ENCODE data around the gene FOXF1.
A peak's percentile ranks its signal among the peaks of the same experiment; 100 is the strongest.

The FOXF1 gene

DNA sequence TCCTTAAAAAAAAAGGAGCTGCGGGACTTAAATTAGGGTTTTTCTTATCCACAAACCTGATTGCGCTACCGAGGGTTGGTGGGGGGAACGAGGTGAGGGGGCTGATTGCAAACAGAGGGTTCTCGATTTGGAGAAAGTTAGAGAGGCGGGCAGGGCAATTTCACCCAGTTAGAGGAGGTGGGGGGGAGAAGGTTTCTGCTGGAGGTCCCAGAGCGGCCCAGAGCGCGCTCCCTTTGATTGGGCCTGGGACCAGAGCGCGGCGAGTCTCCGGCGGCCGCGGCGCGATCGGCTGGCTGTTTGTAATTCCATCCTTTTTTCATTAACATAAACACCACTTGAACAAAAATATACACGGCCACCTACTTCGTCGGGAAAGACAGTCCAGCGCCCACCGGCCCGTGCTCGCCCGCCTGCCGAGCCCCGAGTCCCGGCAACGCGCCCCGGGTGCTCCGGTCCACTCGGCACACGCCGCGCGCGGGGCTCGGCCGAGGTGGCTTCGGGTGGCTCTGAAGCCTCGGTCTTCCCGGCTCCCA is 13.3 kb upstream of the FOXF1 start:
- no peaks in the 10 kb centered on the region for H3K9me3 ChIP-seq (ENCODE audit: control insufficient read depth, insufficient read depth, low read length)
- H3K4me1 ChIP-seq (ENCODE audit: insufficient read depth, low read length), result peaks cover 9% of the 10 kb centered on the region
- no peak overlapping the region; the same call in 1 of the 2 replicates for H3K9ac ChIP-seq (ENCODE audit: low read depth, low read length)
- no peaks in the 10 kb centered on the region for H3K36me3 ChIP-seq (ENCODE audit: insufficient read depth, low read length)

DNA sequence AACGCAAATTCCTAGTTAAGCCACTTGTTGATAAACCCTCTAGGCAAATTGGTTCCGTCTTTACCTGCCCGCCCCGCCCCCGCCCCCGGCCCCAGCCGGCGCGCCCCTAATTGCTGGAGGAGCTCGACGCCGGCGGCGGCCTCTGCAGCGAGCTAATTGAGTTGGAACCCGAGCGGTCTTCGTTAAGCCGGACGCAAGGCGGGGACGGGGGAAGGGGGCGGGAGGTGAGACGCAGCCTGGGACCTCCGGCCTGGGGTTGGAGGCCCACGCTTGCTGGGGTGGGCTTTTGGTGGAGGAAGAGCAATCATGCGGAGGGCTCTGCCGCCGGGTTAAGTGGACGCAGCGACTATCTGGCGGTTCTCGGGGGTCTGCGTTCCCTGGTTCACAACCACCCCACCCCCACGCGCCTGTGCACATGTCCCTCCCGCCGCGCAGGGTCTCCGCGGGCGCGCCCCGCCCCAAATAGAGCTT is 12.7 kb upstream of the FOXF1 start:
- Histone ChIP-seq H3K9ac (ENCODE audit: low read depth, low read length) (no peak overlapping the region; the same call in 1 of the 2 replicates), H3K4me1 (ENCODE audit: insufficient read depth, low read length) (peaks cover 9% of the 10 kb centered on the region), H3K9me3 (ENCODE audit: control insufficient read depth, insufficient read depth, low read length) (no peaks in the 10 kb centered on the region), H3K36me3 (ENCODE audit: insufficient read depth, low read length) (no peaks in the 10 kb centered on the region)

DNA sequence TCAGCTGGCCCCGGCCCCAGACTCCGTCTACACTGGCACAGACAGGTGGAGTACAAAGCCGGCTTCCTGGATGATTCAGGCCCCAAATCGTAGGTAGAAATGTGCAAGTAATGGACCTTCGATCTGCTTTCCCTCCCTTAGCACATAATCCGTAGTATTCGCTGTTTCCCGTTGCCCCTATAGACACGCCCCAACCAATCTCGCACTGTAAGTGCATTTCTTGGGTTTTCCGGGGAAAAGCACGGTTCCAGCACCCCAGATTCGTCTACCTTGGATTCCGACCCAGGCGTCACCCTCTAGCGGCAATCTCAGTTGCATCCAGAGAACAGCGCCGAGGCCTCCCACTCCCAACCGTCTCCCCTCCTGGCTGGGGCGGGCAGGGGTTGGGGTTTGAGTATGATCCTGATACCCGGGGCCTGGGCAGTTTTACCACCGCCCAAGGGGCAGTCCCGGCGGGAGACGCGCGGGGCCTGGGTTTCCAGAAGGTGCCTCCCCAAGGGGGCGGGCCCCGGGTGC is 12.1 kb upstream of the FOXF1 start:
- Histone ChIP-seq H3K9ac (ENCODE audit: low read depth, low read length) (peak overlapping the region; percentile 21; the same call in 1 of the 2 replicates), H3K4me1 (ENCODE audit: insufficient read depth, low read length) (peaks cover 9% of the 10 kb centered on the region), H3K9me3 (ENCODE audit: control insufficient read depth, insufficient read depth, low read length) (no peaks in the 10 kb centered on the region), H3K36me3 (ENCODE audit: insufficient read depth, low read length) (no peaks in the 10 kb centered on the region)

DNA sequence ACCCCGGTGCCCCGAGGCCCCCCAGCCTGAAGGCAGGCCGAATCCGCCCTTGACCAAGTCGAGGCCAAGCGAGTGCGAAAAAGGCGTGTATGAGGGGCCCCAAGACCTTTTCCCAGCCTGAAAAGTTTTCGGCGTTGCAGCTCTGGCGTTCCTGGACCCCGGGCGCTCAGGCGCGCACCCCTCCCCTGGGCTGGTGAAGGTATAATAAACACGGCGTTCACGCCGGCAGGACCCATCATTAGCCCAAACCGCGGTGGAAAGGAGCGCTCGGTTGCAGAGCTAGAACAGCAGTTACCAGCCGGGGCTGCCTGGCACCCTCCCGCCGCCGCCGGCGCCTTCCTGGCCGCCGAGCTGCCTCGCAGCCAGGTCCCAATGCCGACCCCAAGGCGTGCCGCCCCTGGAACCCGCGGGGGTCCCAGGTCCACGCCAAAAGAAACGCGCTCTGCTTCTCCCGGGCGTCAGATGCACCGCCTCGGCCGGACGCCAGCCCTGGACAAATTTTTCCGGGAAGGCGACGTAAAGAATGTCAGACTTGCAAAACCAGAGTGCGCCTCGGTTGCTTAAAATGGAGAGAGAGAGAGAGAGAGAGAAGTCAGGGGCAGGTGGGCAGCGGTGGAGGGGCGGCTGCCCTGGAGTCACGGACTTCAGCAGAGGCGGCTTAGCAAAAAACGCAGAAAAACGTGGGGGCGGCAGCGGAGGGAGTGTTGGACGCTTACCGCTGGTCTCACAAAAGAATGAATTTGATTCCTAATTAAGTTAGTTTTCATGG is 11.5 kb upstream of the FOXF1 start:
- H3K9me3 ChIP-seq (ENCODE audit: control insufficient read depth, insufficient read depth, low read length), result no peaks in the 10 kb centered on the region
- peak overlapping the region; percentile 21; the same call in 1 of the 2 replicates for H3K9ac ChIP-seq (ENCODE audit: low read depth, low read length)
- peaks cover 9% of the 10 kb centered on the region for H3K4me1 ChIP-seq (ENCODE audit: insufficient read depth, low read length)
- no peaks in the 10 kb centered on the region for H3K36me3 ChIP-seq (ENCODE audit: insufficient read depth, low read length)

DNA sequence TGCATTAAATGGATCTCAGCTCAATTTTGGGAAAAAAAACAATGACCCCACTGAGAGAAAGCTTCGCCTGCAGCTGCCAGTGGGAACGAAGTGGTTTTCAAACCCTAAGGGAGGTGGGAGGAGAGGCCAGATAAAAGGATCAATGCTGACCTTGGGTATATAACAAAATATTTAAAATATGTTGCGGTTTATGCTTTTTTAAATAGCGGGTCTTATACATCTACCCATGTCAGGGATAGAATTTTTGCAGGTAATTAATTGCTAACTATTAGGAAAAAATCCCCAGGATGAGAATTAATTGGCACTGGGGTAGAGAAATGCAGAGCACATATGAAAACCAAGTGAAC is 10.9 kb upstream of the FOXF1 start:
- Histone ChIP-seq H3K36me3 (ENCODE audit: insufficient read depth, low read length) (no peaks in the 10 kb centered on the region), H3K9me3 (ENCODE audit: control insufficient read depth, insufficient read depth, low read length) (no peaks in the 10 kb centered on the region), H3K4me1 (ENCODE audit: insufficient read depth, low read length) (peaks cover 9% of the 10 kb centered on the region), H3K9ac (ENCODE audit: low read depth, low read length) (no peak overlapping the region)

DNA sequence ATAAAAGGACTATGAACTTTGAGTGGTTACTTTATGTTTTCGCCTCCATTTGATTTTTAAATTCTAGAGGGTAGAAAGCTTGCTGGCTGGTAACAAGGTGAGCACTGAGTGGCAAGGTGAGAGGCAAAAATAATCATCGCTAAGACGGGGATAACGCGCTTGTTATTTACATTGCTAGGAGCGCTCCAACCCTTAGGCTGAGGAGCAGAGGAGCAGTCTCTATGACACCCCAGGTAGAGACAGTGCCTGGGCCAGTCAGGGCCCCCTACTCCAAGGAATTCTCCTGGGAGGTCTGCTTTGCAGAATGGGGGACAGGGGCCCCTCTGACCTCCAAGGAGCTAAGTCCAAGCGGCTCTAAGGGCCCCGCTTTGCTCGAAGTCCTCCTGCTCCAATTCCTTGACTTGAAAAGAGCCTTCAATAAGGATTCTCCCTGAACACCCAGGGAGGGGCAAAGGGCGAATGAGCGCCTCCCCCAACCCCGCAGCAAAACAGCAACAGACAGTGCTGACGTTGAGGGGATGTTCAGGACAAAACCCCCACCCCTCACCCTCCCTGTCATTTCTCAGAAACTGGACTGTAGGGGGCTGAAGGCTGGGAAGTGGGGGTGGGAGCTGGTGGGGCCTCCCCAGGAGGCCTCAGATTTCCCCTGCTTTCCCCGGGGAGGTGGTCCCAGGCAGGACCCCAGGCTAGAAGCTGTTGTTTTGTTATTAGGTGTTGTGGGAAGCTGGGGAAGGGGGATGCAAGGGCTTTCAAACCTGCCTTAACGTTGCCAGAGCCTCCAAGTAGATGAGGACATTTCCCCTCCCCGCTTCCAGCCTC is 10.2 kb upstream of the FOXF1 start:
- Histone ChIP-seq H3K9me3 (ENCODE audit: control insufficient read depth, insufficient read depth, low read length) (no peaks in the 10 kb centered on the region), H3K36me3 (ENCODE audit: insufficient read depth, low read length) (no peaks in the 10 kb centered on the region), H3K4me1 (ENCODE audit: insufficient read depth, low read length) (peaks cover 15% of the 10 kb centered on the region), H3K9ac (ENCODE audit: low read depth, low read length) (no peak overlapping the region)

DNA sequence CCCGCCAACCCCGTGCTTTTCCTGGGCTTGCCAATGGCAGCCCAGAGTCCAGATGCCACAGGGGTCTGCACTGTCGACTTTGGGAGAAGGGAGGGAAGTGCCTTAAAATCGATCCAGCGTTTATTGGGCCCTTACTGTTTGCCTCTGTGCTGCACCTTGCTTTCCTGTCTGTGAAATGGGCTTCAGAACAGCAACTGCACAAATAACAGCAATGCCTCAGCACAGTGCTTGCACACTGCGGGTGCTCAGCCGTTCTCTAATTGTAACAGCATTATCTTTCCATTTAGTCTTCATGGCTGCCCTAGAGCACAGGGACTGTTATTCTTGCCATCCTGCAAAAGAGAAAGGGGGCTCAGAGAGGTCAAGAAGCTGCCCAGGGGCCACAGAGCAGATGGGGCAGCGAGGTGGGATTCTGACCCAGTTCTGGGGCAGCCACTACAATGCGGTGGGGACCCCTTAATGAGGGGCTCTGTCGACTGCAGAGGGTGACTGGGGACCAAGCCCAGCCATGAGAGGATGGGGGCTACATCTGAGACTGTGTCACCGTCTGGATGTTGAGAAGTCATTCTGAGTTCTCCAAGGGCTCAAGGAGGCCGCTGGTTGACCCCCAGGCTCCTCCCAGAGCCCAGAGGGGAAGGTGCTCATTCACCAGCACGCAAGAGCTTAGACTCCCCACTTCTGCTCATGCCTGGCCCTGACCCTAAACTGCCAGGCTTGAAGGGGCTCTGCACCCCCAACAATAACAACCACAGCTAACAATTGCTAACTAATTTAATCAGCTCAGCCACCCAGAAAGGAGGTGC is 9.4 kb upstream of the FOXF1 start:
- Histone ChIP-seq H3K9me3 (ENCODE audit: control insufficient read depth, insufficient read depth, low read length) (no peaks in the 10 kb centered on the region), H3K9ac (ENCODE audit: low read depth, low read length) (no peak overlapping the region), H3K36me3 (ENCODE audit: insufficient read depth, low read length) (no peaks in the 10 kb centered on the region)

DNA sequence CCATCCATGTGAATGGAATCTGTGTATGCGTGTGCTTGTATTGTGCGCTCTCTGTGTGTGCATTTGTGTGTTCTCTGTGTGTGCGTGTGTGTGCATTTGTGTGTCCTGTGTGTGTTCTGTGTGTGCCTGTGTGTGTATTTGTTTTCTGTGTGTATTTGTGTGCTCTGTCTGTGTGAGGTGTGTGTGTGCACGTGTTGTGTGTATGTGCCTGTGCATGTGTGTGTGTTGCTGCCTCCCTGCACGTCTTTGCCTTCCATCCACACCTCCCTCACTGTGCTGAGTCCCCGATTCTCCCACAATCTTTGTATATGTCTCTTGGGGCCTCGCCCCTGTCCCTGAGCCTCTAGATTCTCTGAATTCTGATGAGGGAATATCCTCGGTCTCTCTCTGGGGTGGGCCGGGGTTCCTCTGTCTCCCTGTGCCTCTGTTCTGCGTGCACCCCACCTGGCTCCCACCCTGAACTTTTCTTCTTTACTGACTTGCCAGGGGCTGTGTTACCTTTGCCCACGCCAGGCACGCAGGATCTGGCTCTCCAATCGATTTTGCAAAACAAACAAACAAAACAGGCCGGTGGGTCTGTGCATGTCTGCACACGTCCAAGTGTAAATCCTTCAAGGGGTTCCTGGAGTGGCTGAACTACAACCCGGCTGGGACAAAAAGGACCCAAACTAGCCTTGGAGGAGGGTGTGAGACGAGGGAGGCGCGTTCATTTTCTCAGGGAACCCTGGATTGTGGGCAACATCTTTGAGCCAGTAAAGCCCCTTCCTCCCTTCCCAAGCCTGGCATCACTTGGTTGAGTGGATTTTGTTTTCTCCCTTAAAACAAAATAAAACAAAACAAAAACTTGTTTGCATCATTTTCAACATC is 8.1 kb upstream of the FOXF1 start:
- Histone ChIP-seq H3K4me1 (ENCODE audit: insufficient read depth, low read length) (peaks cover 13% of the 10 kb centered on the region), H3K36me3 (ENCODE audit: insufficient read depth, low read length) (no peaks in the 10 kb centered on the region), H3K9me3 (ENCODE audit: control insufficient read depth, insufficient read depth, low read length) (no peaks in the 10 kb centered on the region), H3K9ac (ENCODE audit: low read depth, low read length) (no peak overlapping the region)

More for the DNA sequence above, 9.4 kb upstream of the FOXF1 start:
- H3K4me1 ChIP-seq (ENCODE audit: insufficient read depth, low read length), result peaks cover 12% of the 10 kb centered on the region

DNA sequence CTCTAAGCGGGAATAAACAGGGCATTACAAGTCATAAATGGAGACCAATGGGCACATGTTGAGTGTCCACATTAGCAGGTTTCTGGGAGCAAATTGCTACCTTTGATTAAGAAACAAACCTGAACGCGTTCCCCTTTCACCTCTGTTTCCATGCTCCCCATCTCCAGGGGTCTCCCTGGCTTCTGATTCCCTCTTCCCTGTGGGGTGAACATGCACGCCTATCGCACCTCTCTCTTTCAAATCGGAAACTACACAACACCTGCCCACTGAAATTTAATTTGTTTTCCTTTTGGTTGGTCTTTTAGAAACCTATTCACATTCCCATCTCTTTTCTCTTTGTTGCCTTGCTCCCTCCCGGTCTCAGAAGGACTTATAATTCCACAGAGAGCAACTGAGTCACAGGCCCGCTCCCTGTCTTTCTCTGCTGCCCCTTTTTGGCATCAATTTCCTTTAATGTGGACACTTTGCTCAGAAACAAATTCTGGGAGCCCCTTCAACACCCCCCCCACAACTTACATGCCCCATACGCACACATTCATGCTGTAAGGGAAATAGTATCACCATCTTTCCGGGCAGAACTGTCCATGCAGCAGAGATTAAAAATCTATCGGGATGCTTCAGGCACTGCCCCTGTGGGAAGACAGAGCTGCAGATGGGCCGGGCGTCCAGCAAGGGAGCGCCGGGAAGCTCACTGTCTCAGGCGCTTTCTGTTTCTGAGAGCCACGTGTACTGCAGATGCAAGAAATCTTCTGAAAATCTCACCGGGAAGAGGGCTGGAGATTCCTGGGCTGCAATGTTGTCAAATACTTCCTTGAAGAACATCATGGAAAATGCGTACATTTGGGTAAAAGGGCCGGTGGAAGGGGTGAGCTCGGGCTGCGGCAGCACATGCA is 7.2 kb upstream of the FOXF1 start:
- H3K9ac ChIP-seq (ENCODE audit: low read depth, low read length), result no peak overlapping the region
- peaks cover 20% of the 10 kb centered on the region for H3K4me1 ChIP-seq (ENCODE audit: insufficient read depth, low read length)
- H3K9me3 ChIP-seq (ENCODE audit: control insufficient read depth, insufficient read depth, low read length), result no peaks in the 10 kb centered on the region
- no peaks in the 10 kb centered on the region for H3K36me3 ChIP-seq (ENCODE audit: insufficient read depth, low read length)

DNA sequence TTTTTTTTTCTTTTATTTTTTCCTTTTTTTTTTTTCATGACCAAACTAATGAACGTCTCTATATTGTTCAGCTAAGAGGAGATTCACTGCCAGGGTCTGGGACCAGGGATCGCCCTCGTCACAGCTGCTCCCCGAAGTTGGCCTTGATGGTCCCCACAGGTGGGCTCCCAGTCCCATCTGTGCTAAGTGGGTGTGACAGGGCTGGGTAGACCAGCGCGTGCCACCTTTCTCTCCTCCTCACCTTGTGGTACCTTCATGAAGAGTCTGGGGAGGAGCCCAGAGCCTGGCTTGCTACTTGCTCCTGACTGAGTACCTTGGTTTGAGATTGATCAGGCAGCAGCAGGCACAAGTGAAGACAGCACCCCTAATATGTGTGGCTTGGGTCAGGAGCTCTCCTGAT is 6.5 kb upstream of the FOXF1 start:
- H3K9ac ChIP-seq (ENCODE audit: low read depth, low read length), result no peak overlapping the region
- peaks cover 20% of the 10 kb centered on the region for H3K4me1 ChIP-seq (ENCODE audit: insufficient read depth, low read length)
- no peaks in the 10 kb centered on the region for H3K36me3 ChIP-seq (ENCODE audit: insufficient read depth, low read length)
- H3K9me3 ChIP-seq (ENCODE audit: control insufficient read depth, insufficient read depth, low read length), result no peaks in the 10 kb centered on the region

DNA sequence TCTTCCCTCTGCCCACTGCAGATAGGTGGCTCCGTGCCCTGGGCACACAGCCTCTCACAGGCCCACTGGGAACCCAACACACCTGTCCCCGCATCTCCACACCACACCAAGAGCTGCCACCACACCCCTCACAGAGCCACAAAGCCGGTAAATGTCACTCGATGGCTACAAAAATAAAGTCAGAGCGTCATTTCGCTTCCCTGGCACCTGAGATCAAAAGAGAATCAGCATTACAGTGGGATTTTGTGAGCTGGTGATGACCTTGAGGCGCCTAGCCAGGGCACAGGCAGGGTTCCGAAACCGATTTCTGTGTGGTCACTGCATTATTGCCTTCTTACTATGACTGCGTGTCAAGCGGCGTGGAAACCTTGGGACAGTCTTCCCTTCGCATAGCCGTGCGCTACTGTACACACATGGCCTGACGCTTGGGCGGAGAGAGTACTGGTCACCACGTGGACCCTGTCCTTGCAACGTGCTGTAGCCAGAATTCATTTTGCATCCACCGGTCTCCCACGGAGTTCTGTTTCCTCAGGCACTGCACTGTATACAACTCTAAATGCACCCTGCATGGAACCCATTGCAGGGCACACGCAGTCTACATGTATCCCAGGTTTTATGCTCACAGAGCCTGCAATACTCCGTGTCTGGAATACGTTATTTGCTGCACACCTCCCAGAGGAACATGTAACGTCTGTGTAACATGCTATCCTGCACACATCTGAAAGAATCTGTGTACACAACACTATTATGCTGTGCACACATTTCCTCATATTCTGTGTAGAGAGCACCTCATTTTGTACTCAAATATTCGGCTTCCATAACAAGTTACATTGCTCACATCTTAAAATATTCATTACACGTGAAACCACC is 5.8 kb upstream of the FOXF1 start:
- peaks cover 20% of the 10 kb centered on the region for H3K4me1 ChIP-seq (ENCODE audit: insufficient read depth, low read length)
- H3K9ac ChIP-seq (ENCODE audit: low read depth, low read length), result no peak overlapping the region
- H3K36me3 ChIP-seq (ENCODE audit: insufficient read depth, low read length), result no peaks in the 10 kb centered on the region
- no peaks in the 10 kb centered on the region for H3K9me3 ChIP-seq (ENCODE audit: control insufficient read depth, insufficient read depth, low read length)

Measured in ES-I3 (cell line).